ENCODE data around the gene KRT6B.

The KRT6B gene

DNA sequence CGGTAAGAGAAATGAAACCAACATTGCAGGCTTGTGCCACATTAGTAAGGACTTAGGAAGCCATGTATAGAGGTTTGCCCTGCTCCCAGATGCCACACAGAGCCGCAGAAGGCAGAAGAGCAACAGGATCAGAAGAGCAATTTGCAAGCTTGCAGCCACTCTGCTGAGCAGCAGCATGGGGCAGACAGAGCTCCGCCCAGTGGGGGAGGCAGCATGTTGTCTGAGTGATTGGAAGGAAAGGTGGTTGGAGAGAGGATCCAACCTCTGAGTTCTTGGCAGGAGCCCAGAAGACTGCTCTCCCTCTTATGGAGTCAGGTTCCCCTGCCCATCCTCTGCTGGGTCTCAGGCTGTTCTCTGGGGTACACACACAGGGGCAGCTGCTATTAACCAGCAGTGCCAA, 43.4 kb upstream of the KRT6B start:
- H3K9ac ChIP-seq (ENCODE audit: low read length): no peak overlapping the region
- H3K9me3 ChIP-seq (replicated peaks; ENCODE audit: insufficient read depth, low read length): no peaks in the 10 kb centered on the region
- no peaks in the 10 kb centered on the region for H3K79me2 ChIP-seq (ENCODE audit: low read length)
- H4K20me1 ChIP-seq (ENCODE audit: insufficient read depth, low read length): no peaks in the 10 kb centered on the region
- H3K4me2 ChIP-seq (ENCODE audit: low read depth, low read length): no peak overlapping the region
- no peak overlapping the region for H3K27ac ChIP-seq (ENCODE audit: low read length)
- no peak for DNase-seq
- H2AFZ ChIP-seq (ENCODE audit: low read length): no peak overlapping the region
- peaks cover 33% of the 10 kb centered on the region for H3K27me3 ChIP-seq (replicated peaks; ENCODE audit: insufficient read depth, low read length)
- no peaks in the 10 kb centered on the region for H3K36me3 ChIP-seq (replicated peaks; ENCODE audit: insufficient read depth, low read length)
- no peaks in the 10 kb centered on the region for H3K9me2 ChIP-seq (replicated peaks; ENCODE audit: insufficient read depth, low read length)
- TF ChIP-seq EZH2phosphoT487 (IDR thresholded peaks at IDR 0.05; ENCODE audit: low read length): no peak
- TF ChIP-seq, protein P1, sequence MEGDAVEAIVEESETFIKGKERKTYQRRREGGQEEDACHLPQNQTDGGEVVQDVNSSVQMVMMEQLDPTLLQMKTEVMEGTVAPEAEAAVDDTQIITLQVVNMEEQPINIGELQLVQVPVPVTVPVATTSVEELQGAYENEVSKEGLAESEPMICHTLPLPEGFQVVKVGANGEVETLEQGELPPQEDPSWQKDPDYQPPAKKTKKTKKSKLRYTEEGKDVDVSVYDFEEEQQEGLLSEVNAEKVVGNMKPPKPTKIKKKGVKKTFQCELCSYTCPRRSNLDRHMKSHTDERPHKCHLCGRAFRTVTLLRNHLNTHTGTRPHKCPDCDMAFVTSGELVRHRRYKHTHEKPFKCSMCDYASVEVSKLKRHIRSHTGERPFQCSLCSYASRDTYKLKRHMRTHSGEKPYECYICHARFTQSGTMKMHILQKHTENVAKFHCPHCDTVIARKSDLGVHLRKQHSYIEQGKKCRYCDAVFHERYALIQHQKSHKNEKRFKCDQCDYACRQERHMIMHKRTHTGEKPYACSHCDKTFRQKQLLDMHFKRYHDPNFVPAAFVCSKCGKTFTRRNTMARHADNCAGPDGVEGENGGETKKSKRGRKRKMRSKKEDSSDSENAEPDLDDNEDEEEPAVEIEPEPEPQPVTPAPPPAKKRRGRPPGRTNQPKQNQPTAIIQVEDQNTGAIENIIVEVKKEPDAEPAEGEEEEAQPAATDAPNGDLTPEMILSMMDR (IDR thresholded peaks at IDR 0.05; ENCODE audit: low read length): no peak
- no peak for TF ChIP-seq EZH2 (optimal IDR thresholded peaks at IDR 0.05; ENCODE audit: low read depth, low read length)
- no peak overlapping the region for H3K4me3 ChIP-seq (ENCODE audit: low read length)
- no peaks in the 10 kb centered on the region for H3K4me1 ChIP-seq (ENCODE audit: low read length)
- no peaks in the 10 kb centered on the region for H3F3A ChIP-seq (ENCODE audit: insufficient read depth, low read length)

DNA sequence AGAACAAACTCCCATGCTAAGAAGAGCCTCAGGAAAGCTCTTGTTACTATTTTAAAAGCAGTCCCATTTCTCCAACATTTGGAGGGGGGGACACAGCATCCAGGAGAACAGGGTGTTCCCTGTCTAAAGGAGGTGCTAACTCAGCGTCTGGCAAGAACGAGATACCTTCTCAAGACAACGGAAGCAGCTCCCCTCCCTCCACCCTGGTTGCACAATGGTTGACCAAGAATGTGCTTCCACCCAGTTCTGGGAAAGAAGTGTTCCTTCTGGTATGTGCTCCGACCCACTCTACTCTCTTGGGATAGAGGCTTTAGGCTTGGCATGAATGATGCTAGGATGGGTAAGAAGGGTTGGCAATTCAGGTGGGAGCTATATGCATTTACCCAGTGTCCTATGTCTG, 42.6 kb upstream of the KRT6B start:
- Histone ChIP-seq H3K4me2 (ENCODE audit: low read depth, low read length) (no peak overlapping the region), H3K27me3 (replicated peaks; ENCODE audit: insufficient read depth, low read length) (peaks cover 37% of the 10 kb centered on the region), H3K4me3 (ENCODE audit: low read length) (no peak overlapping the region), H4K20me1 (ENCODE audit: insufficient read depth, low read length) (no peaks in the 10 kb centered on the region), H3K9ac (ENCODE audit: low read length) (no peak overlapping the region), H3K9me2 (replicated peaks; ENCODE audit: insufficient read depth, low read length) (no peaks in the 10 kb centered on the region), H3K79me2 (ENCODE audit: low read length) (no peaks in the 10 kb centered on the region), H3K36me3 (replicated peaks; ENCODE audit: insufficient read depth, low read length) (no peaks in the 10 kb centered on the region), H3K4me1 (ENCODE audit: low read length) (no peaks in the 10 kb centered on the region), H3K27ac (ENCODE audit: low read length) (no peak overlapping the region), H3K9me3 (replicated peaks; ENCODE audit: insufficient read depth, low read length) (no peaks in the 10 kb centered on the region), H2AFZ (ENCODE audit: low read length) (no peak overlapping the region), H3F3A (ENCODE audit: insufficient read depth, low read length) (no peaks in the 10 kb centered on the region)
- no peak for DNase-seq
- TF ChIP-seq EZH2phosphoT487 (IDR thresholded peaks at IDR 0.05; ENCODE audit: low read length) (no peak), EZH2 (optimal IDR thresholded peaks at IDR 0.05; ENCODE audit: low read depth, low read length) (no peak)
- TF ChIP-seq, protein P1 (IDR thresholded peaks at IDR 0.05; ENCODE audit: low read length): no peak

DNA sequence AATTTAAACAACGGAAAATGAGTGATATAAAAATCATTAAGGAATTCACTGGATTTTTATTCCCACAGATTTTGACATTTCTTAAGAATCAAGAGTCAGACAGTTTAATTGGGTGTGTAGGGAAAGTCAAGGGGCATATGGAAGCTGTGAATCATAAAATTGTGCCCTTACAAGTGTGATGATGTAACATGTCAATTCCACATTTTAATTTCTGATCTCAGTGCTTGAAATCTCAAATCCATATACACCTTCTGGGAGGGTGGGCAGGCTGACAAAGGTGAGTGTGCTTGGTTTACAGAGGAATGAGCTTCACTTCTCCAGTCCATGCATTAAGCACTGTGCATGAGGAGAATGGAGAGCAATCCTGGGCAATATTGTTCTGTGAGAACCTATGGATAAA, 42.2 kb upstream of the KRT6B start:
- Histone ChIP-seq H3K27ac (ENCODE audit: low read length) (no peak overlapping the region), H3K9me2 (replicated peaks; ENCODE audit: insufficient read depth, low read length) (no peaks in the 10 kb centered on the region), H3K9me3 (replicated peaks; ENCODE audit: insufficient read depth, low read length) (no peaks in the 10 kb centered on the region), H3K79me2 (ENCODE audit: low read length) (no peaks in the 10 kb centered on the region), H3K36me3 (replicated peaks; ENCODE audit: insufficient read depth, low read length) (no peaks in the 10 kb centered on the region), H3K4me2 (ENCODE audit: low read depth, low read length) (no peak overlapping the region), H3K27me3 (replicated peaks; ENCODE audit: insufficient read depth, low read length) (peaks cover 37% of the 10 kb centered on the region), H3F3A (ENCODE audit: insufficient read depth, low read length) (no peaks in the 10 kb centered on the region), H4K20me1 (ENCODE audit: insufficient read depth, low read length) (no peaks in the 10 kb centered on the region), H3K9ac (ENCODE audit: low read length) (no peak overlapping the region), H2AFZ (ENCODE audit: low read length) (no peak overlapping the region), H3K4me3 (ENCODE audit: low read length) (no peak overlapping the region), H3K4me1 (ENCODE audit: low read length) (no peaks in the 10 kb centered on the region)
- DNase-seq: no peak
- TF ChIP-seq EZH2 (optimal IDR thresholded peaks at IDR 0.05; ENCODE audit: low read depth, low read length): no peak
- TF ChIP-seq, protein P1 (IDR thresholded peaks at IDR 0.05; ENCODE audit: low read length): no peak
- no peak for TF ChIP-seq EZH2phosphoT487 (IDR thresholded peaks at IDR 0.05; ENCODE audit: low read length)

Measured in MM.1S (cell line).